Panc1 (cell line): ENCODE data around the gene CHST12. TPM values are rescaled to one million over a fixed set of nuclear protein-coding genes. Genes with fewer than 3 reads are reported as not detected.
A peak's percentile ranks its signal among the peaks of the same experiment; 100 is the strongest.

Experiments
- ATAC-seq: fragments of 200-7000 bp; cut with Tn5 transposase; 2 replicates; pipeline ENCODE4 v1.9.1; 2020; ENCODE audit warnings: mild to moderate bottlenecking, moderate library complexity
- BruUV-seq: library from RNA; stranded (reverse); fragments of 400-500 nt; replicated peaks from 2 replicates; lab custom pipeline; 2021; lab: Mats Ljungman, UMichigan
- CTCF ChIA-PET: fragments of 300-600 bp; sonication (Branson Sonifier 250); formaldehyde crosslinking; loops from one replicate; lab custom pipeline; 2022; ENCODE audit warnings: antibody characterized with exemption; lab: Charles Lee
- POLR2A ChIA-PET: fragments of 300-600 bp; sonication (Branson Sonifier 250); formaldehyde crosslinking; loops from one replicate; lab custom pipeline; 2022; ENCODE audit warnings: antibody characterized with exemption; lab: Charles Lee
- DNase-seq: peaks from one replicate; pipeline ENCODE4 v3.0.0-alpha.2; 2010; ENCODE audit warnings: low read depth, low spot score
- H3K27ac ChIP-seq: 2 replicates; pipeline ENCODE4 v1.5.1; 2011; ENCODE audit warnings: mild to moderate bottlenecking, low read length, inconsistent platforms
- H3K27me3 ChIP-seq: fragments of 200-500 bp; sonication (Bioruptor generic); 2 replicates; pipeline ENCODE4 v1.6.0; 2014; ENCODE audit warnings: low read length, inconsistent platforms; ENCODE audit not compliant: control insufficient read depth, insufficient read depth
- H3K36me3 ChIP-seq: fragments of 200-500 bp; sonication (Bioruptor generic); 2 replicates; pipeline ENCODE4 v1.5.1; 2014; ENCODE audit warnings: inconsistent platforms, mild to moderate bottlenecking, low read length, moderate library complexity; ENCODE audit not compliant: control insufficient read depth, insufficient read depth
- H3K4me1 ChIP-seq: 2 replicates; pipeline ENCODE4 v1.5.1; 2011; ENCODE audit warnings: inconsistent platforms, mild to moderate bottlenecking, low read length, moderate library complexity; ENCODE audit not compliant: control insufficient read depth, insufficient read depth
- H3K4me3 ChIP-seq, 2 experiments: 2 replicates each; pipeline ENCODE4 v1.5.1; 2011 to 2012; ENCODE audit warnings: low read depth in 2 of 2, low read length in 2 of 2, mild to moderate bottlenecking in 2 of 2, inconsistent platforms in 1 of 2, moderate library complexity in 1 of 2
- H3K9me3 ChIP-seq: fragments of 200-500 bp; sonication (Bioruptor generic); 2 replicates; pipeline ENCODE4 v1.5.1; 2014; ENCODE audit warnings: low read depth, mild to moderate bottlenecking, inconsistent platforms, low read length, moderate library complexity; ENCODE audit not compliant: control insufficient read depth, insufficient read depth
- POLR2AphosphoS5 ChIP-seq: IDR thresholded peaks from 2 replicates; pipeline ENCODE4 v1.6.1; 2012; ENCODE audit warnings: mild to moderate bottlenecking, low read depth, low read length, moderate library complexity
- SIN3A ChIP-seq: IDR thresholded peaks from 2 replicates; pipeline ENCODE4 v1.6.1; 2012; ENCODE audit warnings: low read depth, mild to moderate bottlenecking, low read length, moderate library complexity, borderline replicate concordance; ENCODE audit not compliant: insufficient read depth
- TCF7L2 ChIP-seq: IDR thresholded peaks from 2 replicates; pipeline ENCODE4 v1.6.1; 2011; ENCODE audit warnings: mild to moderate bottlenecking, low read depth, low read length, inconsistent platforms
- in situ Hi-C: cut with HindIII; loops from 2 replicates; pipeline ENCODE4 v1.10.0; 2016; ENCODE audit warnings: low sequenced_read_pairs, low pct_unique_long_range_greater_than_20kb
- intact Hi-C: fragments of 100-400 bp; cut with micrococcal nuclease; formaldehyde crosslinking; loops from one replicate; pipeline ENCODE4 v1.10.0; 2022; ENCODE audit not compliant: unreplicated experiment
- total RNA-seq: library from RNA; stranded (reverse); gene quantifications from one replicate; pipeline ENCODE4 v1.2.1, GENCODE V29; 2021; ENCODE audit not compliant: unreplicated experiment
- TF ChIP-seq, protein P1 (sequence below): fragments of 450-650 bp; IDR thresholded peaks from 2 replicates; pipeline ENCODE4 v1.5.1; 2017; ENCODE audit warnings: mild to moderate bottlenecking
- TF ChIP-seq, protein P2 (sequence below), 2 experiments: IDR thresholded peaks; 2 replicates each; pipeline ENCODE4 v1.6.1; 2011 to 2012; ENCODE audit warnings: low read depth in 2 of 2, control low read depth in 1 of 2, low read length in 1 of 2, mild to moderate bottlenecking in 1 of 2, moderate library complexity in 1 of 2; ENCODE audit not compliant: insufficient read depth in 1 of 2

Gene CHST12
- total RNA-seq, 1 experiment from 2014 or later = 48.3 TPM

DNA sequence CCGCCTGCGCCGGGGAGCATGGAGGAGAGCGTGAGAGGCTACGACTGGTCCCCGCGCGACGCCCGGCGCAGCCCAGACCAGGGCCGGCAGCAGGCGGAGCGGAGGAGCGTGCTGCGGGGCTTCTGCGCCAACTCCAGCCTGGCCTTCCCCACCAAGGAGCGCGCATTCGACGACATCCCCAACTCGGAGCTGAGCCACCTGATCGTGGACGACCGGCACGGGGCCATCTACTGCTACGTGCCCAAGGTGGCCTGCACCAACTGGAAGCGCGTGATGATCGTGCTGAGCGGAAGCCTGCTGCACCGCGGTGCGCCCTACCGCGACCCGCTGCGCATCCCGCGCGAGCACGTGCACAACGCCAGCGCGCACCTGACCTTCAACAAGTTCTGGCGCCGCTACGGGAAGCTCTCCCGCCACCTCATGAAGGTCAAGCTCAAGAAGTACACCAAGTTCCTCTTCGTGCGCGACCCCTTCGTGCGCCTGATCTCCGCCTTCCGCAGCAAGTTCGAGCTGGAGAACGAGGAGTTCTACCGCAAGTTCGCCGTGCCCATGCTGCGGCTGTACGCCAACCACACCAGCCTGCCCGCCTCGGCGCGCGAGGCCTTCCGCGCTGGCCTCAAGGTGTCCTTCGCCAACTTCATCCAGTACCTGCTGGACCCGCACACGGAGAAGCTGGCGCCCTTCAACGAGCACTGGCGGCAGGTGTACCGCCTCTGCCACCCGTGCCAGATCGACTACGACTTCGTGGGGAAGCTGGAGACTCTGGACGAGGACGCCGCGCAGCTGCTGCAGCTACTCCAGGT is 29.7 kb downstream of the CHST12 start:
- no peaks in the 10 kb centered on the region; the same call in 1 of the 2 replicates for H3K36me3 ChIP-seq
- no peak for ATAC-seq
- ChIA-PET CTCF (no interaction called here), POLR2A (no interaction called here)
- H3K9me3 ChIP-seq = peaks cover 4% of the 10 kb centered on the region; the same call in 1 of the 2 replicates
- no peak for DNase-seq
- TF ChIP-seq, protein P1, sequence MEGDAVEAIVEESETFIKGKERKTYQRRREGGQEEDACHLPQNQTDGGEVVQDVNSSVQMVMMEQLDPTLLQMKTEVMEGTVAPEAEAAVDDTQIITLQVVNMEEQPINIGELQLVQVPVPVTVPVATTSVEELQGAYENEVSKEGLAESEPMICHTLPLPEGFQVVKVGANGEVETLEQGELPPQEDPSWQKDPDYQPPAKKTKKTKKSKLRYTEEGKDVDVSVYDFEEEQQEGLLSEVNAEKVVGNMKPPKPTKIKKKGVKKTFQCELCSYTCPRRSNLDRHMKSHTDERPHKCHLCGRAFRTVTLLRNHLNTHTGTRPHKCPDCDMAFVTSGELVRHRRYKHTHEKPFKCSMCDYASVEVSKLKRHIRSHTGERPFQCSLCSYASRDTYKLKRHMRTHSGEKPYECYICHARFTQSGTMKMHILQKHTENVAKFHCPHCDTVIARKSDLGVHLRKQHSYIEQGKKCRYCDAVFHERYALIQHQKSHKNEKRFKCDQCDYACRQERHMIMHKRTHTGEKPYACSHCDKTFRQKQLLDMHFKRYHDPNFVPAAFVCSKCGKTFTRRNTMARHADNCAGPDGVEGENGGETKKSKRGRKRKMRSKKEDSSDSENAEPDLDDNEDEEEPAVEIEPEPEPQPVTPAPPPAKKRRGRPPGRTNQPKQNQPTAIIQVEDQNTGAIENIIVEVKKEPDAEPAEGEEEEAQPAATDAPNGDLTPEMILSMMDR = no peak
- TF ChIP-seq SIN3A (no peak), POLR2AphosphoS5 (no peak), TCF7L2 (no peak)
- TF ChIP-seq, protein P2, sequence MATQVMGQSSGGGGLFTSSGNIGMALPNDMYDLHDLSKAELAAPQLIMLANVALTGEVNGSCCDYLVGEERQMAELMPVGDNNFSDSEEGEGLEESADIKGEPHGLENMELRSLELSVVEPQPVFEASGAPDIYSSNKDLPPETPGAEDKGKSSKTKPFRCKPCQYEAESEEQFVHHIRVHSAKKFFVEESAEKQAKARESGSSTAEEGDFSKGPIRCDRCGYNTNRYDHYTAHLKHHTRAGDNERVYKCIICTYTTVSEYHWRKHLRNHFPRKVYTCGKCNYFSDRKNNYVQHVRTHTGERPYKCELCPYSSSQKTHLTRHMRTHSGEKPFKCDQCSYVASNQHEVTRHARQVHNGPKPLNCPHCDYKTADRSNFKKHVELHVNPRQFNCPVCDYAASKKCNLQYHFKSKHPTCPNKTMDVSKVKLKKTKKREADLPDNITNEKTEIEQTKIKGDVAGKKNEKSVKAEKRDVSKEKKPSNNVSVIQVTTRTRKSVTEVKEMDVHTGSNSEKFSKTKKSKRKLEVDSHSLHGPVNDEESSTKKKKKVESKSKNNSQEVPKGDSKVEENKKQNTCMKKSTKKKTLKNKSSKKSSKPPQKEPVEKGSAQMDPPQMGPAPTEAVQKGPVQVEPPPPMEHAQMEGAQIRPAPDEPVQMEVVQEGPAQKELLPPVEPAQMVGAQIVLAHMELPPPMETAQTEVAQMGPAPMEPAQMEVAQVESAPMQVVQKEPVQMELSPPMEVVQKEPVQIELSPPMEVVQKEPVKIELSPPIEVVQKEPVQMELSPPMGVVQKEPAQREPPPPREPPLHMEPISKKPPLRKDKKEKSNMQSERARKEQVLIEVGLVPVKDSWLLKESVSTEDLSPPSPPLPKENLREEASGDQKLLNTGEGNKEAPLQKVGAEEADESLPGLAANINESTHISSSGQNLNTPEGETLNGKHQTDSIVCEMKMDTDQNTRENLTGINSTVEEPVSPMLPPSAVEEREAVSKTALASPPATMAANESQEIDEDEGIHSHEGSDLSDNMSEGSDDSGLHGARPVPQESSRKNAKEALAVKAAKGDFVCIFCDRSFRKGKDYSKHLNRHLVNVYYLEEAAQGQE (IDR thresholded peaks at IDR 0.05; ENCODE audit: insufficient read depth in 1 of 2, low read depth in 2 of 2, low read length in 1 of 2) = no peak
- no peak overlapping the region for H3K4me3 ChIP-seq
- no peak overlapping the region for H3K27ac ChIP-seq
- in situ Hi-C loops = no loop called here
- intact Hi-C loops = no loop called here
- H3K27me3 ChIP-seq = no peaks in the 10 kb centered on the region
- BruUV-seq = TSS peak; percentile 40
- H3K4me1 ChIP-seq = no peaks in the 10 kb centered on the region

DNA sequence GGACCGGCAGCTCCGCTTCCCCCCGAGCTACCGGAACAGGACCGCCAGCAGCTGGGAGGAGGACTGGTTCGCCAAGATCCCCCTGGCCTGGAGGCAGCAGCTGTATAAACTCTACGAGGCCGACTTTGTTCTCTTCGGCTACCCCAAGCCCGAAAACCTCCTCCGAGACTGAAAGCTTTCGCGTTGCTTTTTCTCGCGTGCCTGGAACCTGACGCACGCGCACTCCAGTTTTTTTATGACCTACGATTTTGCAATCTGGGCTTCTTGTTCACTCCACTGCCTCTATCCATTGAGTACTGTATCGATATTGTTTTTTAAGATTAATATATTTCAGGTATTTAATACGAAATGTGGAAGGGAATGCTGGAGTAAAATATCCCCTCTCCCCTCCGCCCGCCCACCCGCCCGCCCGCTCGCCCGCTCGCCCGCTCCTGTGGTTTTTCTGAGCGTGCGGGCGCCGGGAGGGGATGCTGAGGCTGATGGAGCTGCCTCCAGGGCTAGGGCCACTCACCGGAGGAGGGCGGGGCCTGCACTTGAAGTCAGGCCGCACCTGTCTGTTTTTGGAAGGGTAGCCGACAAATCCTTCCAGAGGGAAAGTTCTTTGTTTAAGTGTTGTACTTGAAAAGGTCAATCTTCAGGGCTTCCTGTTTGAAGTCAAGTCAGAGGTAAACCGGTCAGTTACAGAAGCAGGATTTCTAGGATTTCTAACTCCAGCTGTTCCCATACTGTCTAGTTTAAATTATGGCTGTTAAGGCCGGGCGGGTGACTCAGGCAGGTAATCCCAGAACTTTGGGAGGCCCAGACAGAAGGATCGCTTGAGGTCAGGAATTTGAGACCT is 30.5 kb downstream of the CHST12 start:
- intact Hi-C loops (no loop called here), in situ Hi-C loops (no loop called here)
- TF ChIP-seq, protein P1 = no peak
- TF ChIP-seq SIN3A (no peak), TCF7L2 (no peak), POLR2AphosphoS5 (no peak)
- TF ChIP-seq, protein P2 (IDR thresholded peaks at IDR 0.05; ENCODE audit: insufficient read depth in 1 of 2, low read depth in 2 of 2, low read length in 1 of 2) = no peak
- H3K27ac ChIP-seq = no peak overlapping the region
- no peaks in the 10 kb centered on the region for H3K4me1 ChIP-seq
- peaks cover 4% of the 10 kb centered on the region; the same call in 1 of the 2 replicates for H3K9me3 ChIP-seq
- ChIA-PET POLR2A (no interaction called here), CTCF (no interaction called here)
- no TSS peak for BruUV-seq
- no peaks in the 10 kb centered on the region for H3K27me3 ChIP-seq
- no peaks in the 10 kb centered on the region; the same call in 1 of the 2 replicates for H3K36me3 ChIP-seq
- DNase-seq (no peak), ATAC-seq (no peak)
- H3K4me3 ChIP-seq = no peak overlapping the region
